Loucy (cell line): ENCODE results near the gene COL4A4.

Source experiments
- H2AFZ ChIP-seq: fragments of 200-600 bp; sonication (generic); 2 replicates; pipeline ENCODE4 v1.6.0; 2016; ENCODE audit warnings: antibody characterized with exemption, mild to moderate bottlenecking, low read length, moderate library complexity
- H3F3A ChIP-seq: fragments of 200-600 bp; 2 replicates; pipeline ENCODE4 v1.6.0; 2016; ENCODE audit warnings: antibody characterized with exemption, low read depth, mild to moderate bottlenecking
- H3K27me3 ChIP-seq: fragments of 200-600 bp; sonication (generic); 2 replicates; pipeline ENCODE4 v1.6.1; 2014; ENCODE audit warnings: low read length, mild to moderate bottlenecking; ENCODE audit not compliant: insufficient read depth, poor library complexity, severe bottlenecking
- H3K36me3 ChIP-seq: fragments of 200-600 bp; sonication (generic); 2 replicates; pipeline ENCODE4 v1.6.1; 2016; ENCODE audit warnings: low read length; ENCODE audit not compliant: insufficient read depth
- H3K4me1 ChIP-seq: fragments of 200-600 bp; sonication (generic); 2 replicates; pipeline ENCODE4 v1.5.1; 2014; ENCODE audit warnings: low read length, mild to moderate bottlenecking; ENCODE audit not compliant: insufficient read depth, poor library complexity, severe bottlenecking
- H3K4me2 ChIP-seq: fragments of 200-600 bp; sonication (generic); 2 replicates; pipeline ENCODE4 v1.6.0; 2014; ENCODE audit warnings: antibody characterized with exemption, low read length, low read depth, mild to moderate bottlenecking; ENCODE audit not compliant: poor library complexity, severe bottlenecking
- H3K4me3 ChIP-seq: fragments of 200-600 bp; sonication (generic); 2 replicates; pipeline ENCODE4 v1.5.1; 2014; ENCODE audit warnings: low read length, mild to moderate bottlenecking, mixed read lengths; ENCODE audit not compliant: poor library complexity, severe bottlenecking
- H3K79me2 ChIP-seq: fragments of 200-600 bp; sonication (generic); 2 replicates; pipeline ENCODE4 v1.6.1; 2014; ENCODE audit warnings: low read length; ENCODE audit not compliant: insufficient read depth
- H3K9ac ChIP-seq: fragments of 200-600 bp; sonication (generic); 2 replicates; pipeline ENCODE4 v1.6.0; 2014; ENCODE audit warnings: mild to moderate bottlenecking, low read depth, low read length, moderate library complexity; ENCODE audit not compliant: poor library complexity, severe bottlenecking
- H3K9me2 ChIP-seq: fragments of 200-600 bp; sonication (generic); replicated peaks from 2 replicates; pipeline ENCODE4 v1.6.1; 2016; ENCODE audit warnings: low read depth, low read length, mixed read lengths
- H3K9me3 ChIP-seq: fragments of 200-600 bp; sonication (generic); 2 replicates; pipeline ENCODE4 v1.6.1; 2014; ENCODE audit warnings: mild to moderate bottlenecking, antibody characterized with exemption, low read length, low read depth; ENCODE audit not compliant: insufficient read depth
- H4K20me1 ChIP-seq: fragments of 200-600 bp; sonication (generic); 2 replicates; pipeline ENCODE4 v1.6.0; 2014; ENCODE audit warnings: antibody characterized with exemption, low read length, mild to moderate bottlenecking; ENCODE audit not compliant: insufficient read depth, poor library complexity, severe bottlenecking
- CTCF ChIP-seq: fragments of 200-600 bp; sonication (generic); conservative IDR thresholded peaks from 2 replicates; pipeline ENCODE4 v1.5.1; 2014; ENCODE audit warnings: mild to moderate bottlenecking, antibody characterized with exemption, low read length
- EZH2phosphoT487 ChIP-seq: fragments of 200-600 bp; IDR thresholded peaks from 2 replicates; pipeline ENCODE4 v1.6.1; 2018; ENCODE audit warnings: antibody characterized with exemption, mild to moderate bottlenecking, moderate library complexity, borderline replicate concordance

The COL4A4 gene

GRCh38 chr2:227118353-227118752, 45.7 kb downstream of the COL4A4 start:
- peak overlapping the region; percentile 78 for H2AFZ ChIP-seq
- no peaks in the 10 kb centered on the region for H3K79me2 ChIP-seq
- H3K9me2 ChIP-seq: no peaks in the 10 kb centered on the region
- H3K4me2 ChIP-seq: peak overlapping the region; percentile 63
- no peaks in the 10 kb centered on the region for H3K36me3 ChIP-seq
- no peak for TF ChIP-seq CTCF
- TF ChIP-seq EZH2phosphoT487: no peak
- peak overlapping the region; percentile 28 for H3K9ac ChIP-seq
- H3F3A ChIP-seq: no peaks in the 10 kb centered on the region
- no peaks in the 10 kb centered on the region for H4K20me1 ChIP-seq
- H3K4me1 ChIP-seq: peaks cover 17% of the 10 kb centered on the region
- H3K4me3 ChIP-seq: peak overlapping the region; percentile 37
- no peaks in the 10 kb centered on the region for H3K9me3 ChIP-seq
- H3K27me3 ChIP-seq: no peaks in the 10 kb centered on the region

- peak overlapping the region; percentile 78 for H2AFZ ChIP-seq
- H3K9ac ChIP-seq: peak overlapping the region; percentile 51
- no peaks in the 10 kb centered on the region for H3F3A ChIP-seq
- H3K27me3 ChIP-seq: no peaks in the 10 kb centered on the region
- H4K20me1 ChIP-seq: no peaks in the 10 kb centered on the region
- H3K9me2 ChIP-seq: no peaks in the 10 kb centered on the region
- no peaks in the 10 kb centered on the region for H3K9me3 ChIP-seq
- peak overlapping the region; percentile 37 for H3K4me3 ChIP-seq
- H3K79me2 ChIP-seq: no peaks in the 10 kb centered on the region
- H3K36me3 ChIP-seq: no peaks in the 10 kb centered on the region
- no peak for TF ChIP-seq EZH2phosphoT487
- TF ChIP-seq CTCF: no peak
- peaks cover 17% of the 10 kb centered on the region for H3K4me1 ChIP-seq
- peak overlapping the region; percentile 63 for H3K4me2 ChIP-seq
Measured at GRCh38 chr2:227117852-227118251, 46.2 kb downstream of the COL4A4 start.

- Histone ChIP-seq H3K4me2 (peak overlapping the region; percentile 63), H3K9me2 (no peaks in the 10 kb centered on the region), H3K4me3 (no peak overlapping the region), H3K4me1 (peaks cover 17% of the 10 kb centered on the region), H3K9me3 (no peaks in the 10 kb centered on the region), H3K9ac (peak overlapping the region; percentile 51), H3K36me3 (no peaks in the 10 kb centered on the region), H3F3A (no peaks in the 10 kb centered on the region), H4K20me1 (no peaks in the 10 kb centered on the region), H2AFZ (peak overlapping the region; percentile 78; the same call in 1 of the 2 replicates), H3K27me3 (no peaks in the 10 kb centered on the region), H3K79me2 (no peaks in the 10 kb centered on the region)
- TF ChIP-seq EZH2phosphoT487: no peak
- TF ChIP-seq CTCF: no peak
Measured at GRCh38 chr2:227117027-227117426, 47.0 kb downstream of the COL4A4 start.
